ENCODE results near the gene ARHGAP27.

ARHGAP27 gene

DNA sequence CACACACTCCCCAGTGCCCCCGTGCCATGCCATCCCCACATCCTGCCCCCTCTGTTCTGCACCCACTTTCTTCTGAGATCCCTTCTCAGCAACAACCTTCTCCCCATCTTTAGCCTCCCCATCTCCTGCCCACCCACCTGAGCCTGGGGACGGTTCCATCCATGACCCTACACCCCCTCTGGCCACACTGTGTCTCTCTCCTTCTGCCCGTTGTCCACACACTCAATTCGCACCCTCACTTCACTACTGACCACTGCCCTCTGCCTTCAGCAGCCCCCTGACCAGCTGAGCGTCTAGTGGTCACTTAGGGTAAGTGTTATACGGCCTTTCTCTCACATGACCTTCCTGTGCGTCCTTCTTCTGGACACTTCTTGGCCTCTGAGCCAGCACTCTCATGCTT lies 6.1 kb downstream of the ARHGAP27 start:
- DNase-seq (ENCODE audit: insufficient read length, low spot score) (no peak), FAIRE-seq (no peak)
- TF ChIP-seq POLR2A (IDR thresholded peaks at IDR 0.05; ENCODE audit: low read depth, low read length) (no peak), TAF1 (IDR thresholded peaks at IDR 0.05; ENCODE audit: low read depth, low read length) (no peak), PAX5 (IDR thresholded peaks at IDR 0.05; ENCODE audit: insufficient read depth, low read length, severe bottlenecking) (no peak), SPI1 (IDR thresholded peaks at IDR 0.05; ENCODE audit: low read depth, low read length) (no peak)

DNA sequence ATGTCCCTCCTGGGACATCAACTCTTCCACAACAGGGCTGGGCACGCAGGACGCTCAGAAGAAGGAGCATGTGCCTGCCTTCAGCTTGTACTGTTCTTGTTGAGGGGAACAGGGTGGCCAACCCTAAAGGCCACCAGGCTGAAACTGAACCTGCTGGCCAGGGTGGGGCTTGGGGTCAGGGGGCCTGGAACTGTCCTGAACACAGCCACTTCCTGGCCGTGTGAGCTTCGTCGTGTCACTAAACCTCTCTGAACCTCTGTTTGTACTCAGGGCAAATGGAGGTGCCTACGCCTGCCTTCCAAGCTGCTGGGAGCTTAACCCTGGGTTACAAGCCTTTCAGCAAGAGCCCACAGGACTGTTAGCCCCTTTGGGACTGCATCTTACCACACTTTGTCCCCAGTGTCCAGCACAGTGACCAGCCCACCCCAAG lies 6.7 kb downstream of the ARHGAP27 start:
- no peak for FAIRE-seq
- TF ChIP-seq TAF1 (IDR thresholded peaks at IDR 0.05; ENCODE audit: low read depth, low read length) (no peak), PAX5 (IDR thresholded peaks at IDR 0.05; ENCODE audit: insufficient read depth, low read length, severe bottlenecking) (no peak), POLR2AphosphoS5 (IDR thresholded peaks at IDR 0.05; ENCODE audit: low read depth, low read length) (no peak), SPI1 (IDR thresholded peaks at IDR 0.05; ENCODE audit: low read depth, low read length) (no peak), POLR2A (IDR thresholded peaks at IDR 0.05; ENCODE audit: low read depth, low read length) (no peak), POU2F2 (IDR thresholded peaks at IDR 0.05; ENCODE audit: low read depth, low read length) (no peak)
- no peak for DNase-seq (ENCODE audit: insufficient read length, low spot score)

DNA sequence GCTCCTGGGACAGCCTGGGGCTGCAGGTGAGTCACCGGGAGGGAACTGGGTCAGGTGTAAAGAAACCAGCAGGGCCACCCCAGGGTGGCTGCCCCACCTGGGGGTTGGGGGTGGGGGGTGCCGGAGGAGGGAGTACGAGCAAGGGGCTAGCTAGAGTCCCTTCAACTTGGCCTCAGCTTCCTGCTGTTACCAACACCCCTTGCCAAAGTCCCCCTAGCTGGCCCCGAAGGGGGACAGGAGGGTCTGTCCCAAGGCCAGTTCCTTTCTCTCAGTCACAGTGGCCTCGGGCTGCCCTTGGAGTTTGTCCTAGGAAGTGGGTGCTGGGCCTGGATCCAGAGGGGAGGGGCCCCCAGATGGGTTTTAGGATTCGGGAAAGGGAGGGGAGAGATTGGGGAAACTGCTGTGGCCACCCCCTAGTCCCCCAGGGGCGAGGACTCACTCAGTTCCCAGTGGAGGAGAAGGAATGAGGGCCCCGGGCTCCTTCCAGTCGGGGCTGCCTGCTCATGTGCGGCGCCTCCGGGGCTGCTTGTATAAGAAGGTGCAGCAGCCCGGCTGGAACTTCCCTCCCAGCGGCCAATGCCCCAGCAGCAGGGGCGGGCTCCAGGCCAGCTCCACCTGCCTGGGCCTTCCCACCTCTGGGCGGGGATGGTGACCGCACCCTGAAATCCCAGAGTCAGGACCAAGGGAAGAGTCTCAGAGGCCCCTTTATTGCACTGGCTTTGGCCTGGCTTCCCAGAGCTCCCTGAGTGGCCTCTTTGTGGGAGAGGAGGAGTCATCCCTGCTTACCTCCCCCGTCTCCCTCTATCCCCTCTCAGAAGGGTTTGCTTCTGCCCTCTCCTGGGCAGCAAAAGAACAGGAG lies 7.3 kb downstream of the ARHGAP27 start:
- FAIRE-seq, result no peak

DNA sequence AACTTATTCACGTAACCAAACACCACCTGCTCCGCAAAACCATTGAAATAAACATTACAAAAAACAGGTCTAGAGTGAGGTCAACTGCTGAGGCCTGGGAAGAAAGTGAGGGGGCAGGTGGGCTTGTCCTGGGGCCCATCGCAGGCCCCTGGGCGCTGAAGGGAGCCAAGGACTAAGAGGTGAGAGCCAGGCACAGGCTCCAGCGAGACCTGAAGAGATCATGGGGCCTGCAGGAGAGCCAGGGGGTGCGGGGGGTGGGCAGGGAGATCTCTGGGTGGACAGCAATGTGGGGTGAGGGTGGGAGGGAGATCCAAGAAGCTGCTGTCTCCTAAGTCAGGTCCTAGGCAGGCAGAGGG lies 7.9 kb downstream of the ARHGAP27 start:
- TF ChIP-seq POLR2A (IDR thresholded peaks at IDR 0.05; ENCODE audit: low read depth, low read length) (no peak), SPI1 (IDR thresholded peaks at IDR 0.05; ENCODE audit: low read depth, low read length) (no peak), POLR2AphosphoS5 (IDR thresholded peaks at IDR 0.05; ENCODE audit: low read depth, low read length) (no peak), PAX5 (IDR thresholded peaks at IDR 0.05; ENCODE audit: insufficient read depth, low read length, severe bottlenecking) (no peak), TAF1 (IDR thresholded peaks at IDR 0.05; ENCODE audit: low read depth, low read length) (no peak), POU2F2 (IDR thresholded peaks at IDR 0.05; ENCODE audit: low read depth, low read length) (no peak)
- DNase-seq (ENCODE audit: insufficient read length, low spot score) (no peak), FAIRE-seq (no peak)

More for the DNA sequence above, 7.3 kb downstream of the ARHGAP27 start:
- TF ChIP-seq SPI1 (IDR thresholded peaks at IDR 0.05; ENCODE audit: low read depth, low read length), result no peak
- TF ChIP-seq PAX5 (IDR thresholded peaks at IDR 0.05; ENCODE audit: insufficient read depth, low read length, severe bottlenecking), result no peak
- TF ChIP-seq POLR2AphosphoS5 (IDR thresholded peaks at IDR 0.05; ENCODE audit: low read depth, low read length), result no peak
- TF ChIP-seq POLR2A (IDR thresholded peaks at IDR 0.05; ENCODE audit: low read depth, low read length), result no peak
- no peak for TF ChIP-seq POU2F2 (IDR thresholded peaks at IDR 0.05; ENCODE audit: low read depth, low read length)
- TF ChIP-seq TAF1 (IDR thresholded peaks at IDR 0.05; ENCODE audit: low read depth, low read length), result no peak
- DNase-seq (ENCODE audit: insufficient read length, low spot score), result no peak

DNA sequence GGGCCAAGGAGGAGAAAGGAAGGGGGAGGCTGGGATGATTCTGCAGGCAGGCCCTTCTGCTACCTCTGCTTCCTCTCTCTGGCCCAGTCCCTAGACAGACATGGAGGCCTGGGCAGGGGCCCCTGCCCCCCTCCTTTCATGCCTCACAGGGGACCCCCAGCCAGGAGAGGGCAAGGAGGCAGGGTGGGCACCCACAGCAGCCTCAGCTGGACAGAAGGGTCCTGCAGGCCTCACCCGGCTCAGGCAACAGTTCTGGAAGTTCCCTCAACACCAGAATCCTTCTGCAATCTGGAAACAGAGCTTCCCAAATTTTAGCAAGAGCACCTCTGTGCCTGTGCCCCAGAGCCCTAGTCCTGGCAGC lies 8.7 kb downstream of the ARHGAP27 start:
- DNase-seq (ENCODE audit: insufficient read length, low spot score), result no peak
- TF ChIP-seq POLR2AphosphoS5 (IDR thresholded peaks at IDR 0.05; ENCODE audit: low read depth, low read length) (no peak), POU2F2 (IDR thresholded peaks at IDR 0.05; ENCODE audit: low read depth, low read length) (no peak), PAX5 (IDR thresholded peaks at IDR 0.05; ENCODE audit: insufficient read depth, low read length, severe bottlenecking) (no peak)
- FAIRE-seq, result no peak

DNA sequence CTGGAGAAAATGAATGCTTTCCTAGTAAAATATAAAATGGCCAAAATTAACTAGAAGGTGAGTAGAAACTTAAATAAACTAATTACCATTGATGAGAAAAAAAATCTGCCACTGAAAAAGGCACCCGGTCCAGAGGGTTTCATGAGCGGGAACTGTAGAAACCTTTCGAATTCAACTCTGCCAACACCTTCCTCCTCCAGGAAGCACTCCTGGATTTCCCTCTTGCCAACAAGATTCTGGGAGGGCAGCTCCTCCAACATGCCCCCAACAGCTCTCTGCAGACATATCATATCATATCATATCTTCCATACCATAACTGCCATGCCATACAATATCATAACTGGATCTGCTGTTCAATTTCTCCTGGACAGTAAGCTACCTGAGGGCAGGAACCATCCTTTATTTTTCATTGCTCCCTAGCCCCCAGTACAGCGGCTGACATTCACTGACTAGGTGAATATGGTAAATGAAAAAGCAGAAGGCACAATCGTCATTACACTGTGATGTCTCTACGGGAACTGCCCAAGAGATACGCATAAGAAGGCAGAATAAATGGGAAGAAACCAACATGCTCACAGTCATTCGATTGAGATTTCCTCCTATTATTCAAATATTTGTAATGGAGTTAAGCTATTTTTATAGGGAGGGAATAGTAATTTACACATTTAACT lies 9.2 kb downstream of the ARHGAP27 start:
- FAIRE-seq, result peak; percentile 13
- no peak for DNase-seq (ENCODE audit: insufficient read length, low spot score)
- TF ChIP-seq PAX5 (IDR thresholded peaks at IDR 0.05; ENCODE audit: insufficient read depth, low read length, severe bottlenecking), result no peak

DNA sequence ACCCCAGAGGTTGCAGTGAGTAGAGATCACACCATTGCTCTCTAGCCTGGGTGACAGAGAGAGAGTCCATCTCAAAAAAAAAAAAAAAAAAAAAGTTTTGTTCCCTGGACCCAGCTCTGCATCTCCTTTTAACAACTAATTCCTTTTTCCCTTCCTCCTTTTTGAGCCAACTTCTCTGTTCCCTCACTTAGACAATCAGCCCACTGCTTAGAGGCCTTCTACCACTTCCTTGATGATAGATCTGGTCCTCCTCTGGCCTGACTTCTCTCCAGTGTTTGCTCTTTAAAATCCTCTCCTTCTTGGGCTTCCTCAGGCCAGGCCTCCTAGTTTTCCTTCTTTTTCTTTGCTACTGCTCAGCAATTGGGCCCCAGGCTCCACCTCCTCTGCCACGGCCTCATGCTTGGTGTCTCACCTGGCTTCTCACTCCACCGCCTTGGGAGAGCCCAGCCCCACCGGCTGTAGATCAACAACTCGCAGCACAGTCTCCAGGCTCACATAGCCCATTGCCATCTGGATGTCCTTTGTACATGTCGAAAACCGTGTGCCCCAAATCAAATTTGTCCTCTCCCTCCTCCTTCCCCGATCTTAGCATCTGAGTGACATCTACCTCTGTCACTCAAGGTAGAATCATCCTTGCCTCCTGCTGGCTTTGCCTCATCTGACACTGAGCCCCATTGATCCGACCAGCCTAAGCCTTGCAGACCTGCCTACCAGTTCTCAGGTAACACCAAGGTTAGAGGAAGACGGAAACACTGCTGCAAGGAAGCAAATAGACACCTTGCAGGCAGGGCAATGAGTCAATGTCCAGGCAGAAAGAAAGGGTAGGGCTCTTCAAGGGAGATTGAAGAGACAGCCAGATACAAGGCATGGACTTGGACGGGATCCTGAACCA lies 17.4 kb downstream of the ARHGAP27 start:
- no peak for FAIRE-seq
- no peak for DNase-seq (ENCODE audit: insufficient read length, low spot score)
- TF ChIP-seq TAF1 (IDR thresholded peaks at IDR 0.05; ENCODE audit: low read depth, low read length) (no peak), POU2F2 (IDR thresholded peaks at IDR 0.05; ENCODE audit: low read depth, low read length) (no peak), POLR2AphosphoS5 (IDR thresholded peaks at IDR 0.05; ENCODE audit: low read depth, low read length) (no peak), POLR2A (IDR thresholded peaks at IDR 0.05; ENCODE audit: low read depth, low read length) (no peak), SPI1 (IDR thresholded peaks at IDR 0.05; ENCODE audit: low read depth, low read length) (no peak), PAX5 (IDR thresholded peaks at IDR 0.05; ENCODE audit: insufficient read depth, low read length, severe bottlenecking) (no peak)

DNA sequence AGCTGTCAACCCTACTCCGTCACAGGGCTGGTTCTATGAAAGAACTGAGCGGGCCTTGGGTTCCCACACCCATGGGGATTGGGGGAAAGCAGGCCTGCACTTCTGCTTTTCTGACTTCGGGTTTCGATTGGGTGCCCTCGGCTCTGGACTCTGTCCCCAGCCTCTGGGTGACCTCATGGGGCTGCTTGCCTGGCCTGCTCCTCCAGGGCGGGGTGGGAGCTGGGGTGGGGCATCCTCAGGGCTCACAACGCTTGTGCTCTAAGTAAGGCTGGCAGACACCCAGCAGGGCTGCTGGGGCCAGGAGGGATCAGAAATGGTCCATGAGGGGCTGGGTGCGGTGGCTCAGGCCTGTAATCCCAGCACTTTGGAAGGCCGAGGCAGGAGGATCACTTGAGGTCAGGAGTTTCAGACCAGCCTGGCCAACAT lies 19.2 kb downstream of the ARHGAP27 start:
- DNase-seq (ENCODE audit: insufficient read length, low spot score) (no peak), FAIRE-seq (peak; percentile 67)
- TF ChIP-seq SPI1 (IDR thresholded peaks at IDR 0.05; ENCODE audit: low read depth, low read length) (peak; percentile 95), POLR2AphosphoS5 (IDR thresholded peaks at IDR 0.05; ENCODE audit: low read depth, low read length) (no peak)

DNA sequence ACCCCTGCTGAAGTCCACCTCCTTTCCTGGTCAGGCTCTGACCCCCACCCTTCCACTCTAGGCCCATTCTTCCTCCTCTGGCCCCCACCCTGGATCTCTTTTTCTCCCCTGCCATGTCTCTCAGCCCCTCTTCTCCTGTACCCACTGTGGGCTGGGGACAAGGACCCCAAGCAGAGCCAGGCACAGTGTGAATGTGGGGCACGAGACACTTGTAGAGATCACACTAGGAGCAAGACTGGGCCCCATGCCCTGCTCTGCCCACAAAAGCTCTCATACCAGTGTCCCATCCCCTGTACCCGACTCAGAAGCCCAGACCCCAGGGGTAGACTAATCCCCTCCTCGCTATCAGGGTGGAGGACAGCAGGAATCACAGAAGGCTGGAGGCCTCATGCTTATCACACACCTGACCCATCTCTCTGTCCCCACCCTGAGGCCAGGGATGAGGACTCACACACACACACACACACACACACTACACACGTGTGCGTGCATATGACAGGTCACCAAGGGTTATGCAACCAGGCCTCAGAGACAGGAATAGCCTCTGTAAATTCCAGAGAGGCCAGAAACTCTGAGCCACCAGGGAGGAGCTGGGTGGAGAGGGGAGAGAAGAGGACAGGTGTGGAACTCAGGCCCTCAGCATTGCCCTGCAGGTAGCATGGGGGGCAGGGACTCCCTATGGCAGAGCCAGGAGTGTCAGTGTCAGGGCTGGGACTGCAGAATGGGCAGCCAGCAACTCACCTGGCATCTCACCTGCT lies 21.1 kb downstream of the ARHGAP27 start:
- TF ChIP-seq POU2F2 (IDR thresholded peaks at IDR 0.05; ENCODE audit: low read depth, low read length) (no peak), TAF1 (IDR thresholded peaks at IDR 0.05; ENCODE audit: low read depth, low read length) (no peak), SPI1 (IDR thresholded peaks at IDR 0.05; ENCODE audit: low read depth, low read length) (no peak), PAX5 (IDR thresholded peaks at IDR 0.05; ENCODE audit: insufficient read depth, low read length, severe bottlenecking) (no peak)
- FAIRE-seq, result peak; percentile 75
- DNase-seq (ENCODE audit: insufficient read length, low spot score), result no peak

Measured in GM12891 (cell line).